SK-N-SH (cell line): ENCODE results near the gene PRRC2B.

Experiments used
- CHD2 ChIP-seq: fragments of 150-350 bp; IDR thresholded peaks from 2 replicates; pipeline ENCODE4 v1.6.1; 2018; ENCODE audit warnings: low read length; ENCODE audit not compliant: partially characterized antibody
- FOXM1 ChIP-seq: IDR thresholded peaks from 2 replicates; pipeline ENCODE4 v1.4.0; 2012; ENCODE audit warnings: low read depth, mild to moderate bottlenecking
- GABPA ChIP-seq: IDR thresholded peaks from 2 replicates; pipeline ENCODE4 v1.4.0; 2012; ENCODE audit warnings: low read depth, mild to moderate bottlenecking
- JUND ChIP-seq: IDR thresholded peaks from 2 replicates; pipeline ENCODE4 v1.4.0; 2012
- POLR2AphosphoS5 ChIP-seq: IDR thresholded peaks from 2 replicates; pipeline ENCODE4 v1.6.1; 2012; ENCODE audit warnings: low read depth, low read length
- RAD21 ChIP-seq: IDR thresholded peaks from 2 replicates; pipeline ENCODE4 v1.6.1; 2012; ENCODE audit warnings: mild to moderate bottlenecking, low read length
- RFX5 ChIP-seq: IDR thresholded peaks from 2 replicates; pipeline ENCODE4 v1.6.1; 2012; ENCODE audit warnings: mild to moderate bottlenecking, improper control_type of control experiment, low read length
- RXRA ChIP-seq: IDR thresholded peaks from 2 replicates; pipeline ENCODE4 v1.4.0; 2012; ENCODE audit warnings: low read depth, mild to moderate bottlenecking, borderline replicate concordance
- YY1 ChIP-seq: IDR thresholded peaks from 2 replicates; pipeline ENCODE4 v1.4.0; 2012; ENCODE audit warnings: low read depth, mild to moderate bottlenecking
- TF ChIP-seq, protein P1 (sequence below): IDR thresholded peaks from 2 replicates; pipeline ENCODE4 v1.6.1; 2012; ENCODE audit warnings: mild to moderate bottlenecking, low read depth, low read length, moderate library complexity
- TF ChIP-seq, protein P2 (sequence below): fragments of 200-600 bp; sonication (generic); IDR thresholded peaks from 2 replicates; pipeline ENCODE4 v1.6.1; 2017; ENCODE audit warnings: antibody characterized with exemption, mild to moderate bottlenecking, moderate library complexity

DNA sequence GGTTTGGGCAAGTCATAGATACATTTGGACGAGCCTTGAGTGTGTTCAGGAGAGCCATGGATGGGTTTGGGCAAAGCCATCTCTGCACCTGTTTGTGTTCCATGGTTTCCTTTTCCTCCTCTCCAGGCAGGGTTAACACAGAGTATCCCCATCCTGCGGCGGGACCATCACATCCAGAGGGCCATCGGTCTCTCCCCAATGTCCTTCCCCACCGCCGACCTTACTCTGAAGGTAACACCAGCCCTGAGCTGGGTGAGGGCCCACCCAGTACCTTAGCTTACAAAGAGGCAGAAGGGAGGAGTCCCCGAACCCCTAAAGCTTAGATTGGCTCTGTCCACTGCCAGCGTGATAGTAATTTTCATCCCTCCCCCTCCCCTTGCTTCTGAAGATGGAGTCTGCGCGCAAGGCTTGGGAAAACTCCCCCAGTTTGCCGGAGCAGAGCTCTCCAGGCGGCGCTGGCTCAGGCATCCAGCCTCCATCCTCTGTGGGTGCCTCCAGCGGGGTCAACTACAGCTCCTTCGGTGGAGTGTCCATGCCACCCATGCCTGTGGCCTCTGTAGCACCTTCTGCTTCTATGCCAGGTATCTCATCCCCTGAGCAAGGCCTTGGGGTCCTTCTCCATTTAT is 90.8 kb downstream of the PRRC2B start:
- TF ChIP-seq, protein P1, sequence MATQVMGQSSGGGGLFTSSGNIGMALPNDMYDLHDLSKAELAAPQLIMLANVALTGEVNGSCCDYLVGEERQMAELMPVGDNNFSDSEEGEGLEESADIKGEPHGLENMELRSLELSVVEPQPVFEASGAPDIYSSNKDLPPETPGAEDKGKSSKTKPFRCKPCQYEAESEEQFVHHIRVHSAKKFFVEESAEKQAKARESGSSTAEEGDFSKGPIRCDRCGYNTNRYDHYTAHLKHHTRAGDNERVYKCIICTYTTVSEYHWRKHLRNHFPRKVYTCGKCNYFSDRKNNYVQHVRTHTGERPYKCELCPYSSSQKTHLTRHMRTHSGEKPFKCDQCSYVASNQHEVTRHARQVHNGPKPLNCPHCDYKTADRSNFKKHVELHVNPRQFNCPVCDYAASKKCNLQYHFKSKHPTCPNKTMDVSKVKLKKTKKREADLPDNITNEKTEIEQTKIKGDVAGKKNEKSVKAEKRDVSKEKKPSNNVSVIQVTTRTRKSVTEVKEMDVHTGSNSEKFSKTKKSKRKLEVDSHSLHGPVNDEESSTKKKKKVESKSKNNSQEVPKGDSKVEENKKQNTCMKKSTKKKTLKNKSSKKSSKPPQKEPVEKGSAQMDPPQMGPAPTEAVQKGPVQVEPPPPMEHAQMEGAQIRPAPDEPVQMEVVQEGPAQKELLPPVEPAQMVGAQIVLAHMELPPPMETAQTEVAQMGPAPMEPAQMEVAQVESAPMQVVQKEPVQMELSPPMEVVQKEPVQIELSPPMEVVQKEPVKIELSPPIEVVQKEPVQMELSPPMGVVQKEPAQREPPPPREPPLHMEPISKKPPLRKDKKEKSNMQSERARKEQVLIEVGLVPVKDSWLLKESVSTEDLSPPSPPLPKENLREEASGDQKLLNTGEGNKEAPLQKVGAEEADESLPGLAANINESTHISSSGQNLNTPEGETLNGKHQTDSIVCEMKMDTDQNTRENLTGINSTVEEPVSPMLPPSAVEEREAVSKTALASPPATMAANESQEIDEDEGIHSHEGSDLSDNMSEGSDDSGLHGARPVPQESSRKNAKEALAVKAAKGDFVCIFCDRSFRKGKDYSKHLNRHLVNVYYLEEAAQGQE, result no peak
- TF ChIP-seq, protein P2, sequence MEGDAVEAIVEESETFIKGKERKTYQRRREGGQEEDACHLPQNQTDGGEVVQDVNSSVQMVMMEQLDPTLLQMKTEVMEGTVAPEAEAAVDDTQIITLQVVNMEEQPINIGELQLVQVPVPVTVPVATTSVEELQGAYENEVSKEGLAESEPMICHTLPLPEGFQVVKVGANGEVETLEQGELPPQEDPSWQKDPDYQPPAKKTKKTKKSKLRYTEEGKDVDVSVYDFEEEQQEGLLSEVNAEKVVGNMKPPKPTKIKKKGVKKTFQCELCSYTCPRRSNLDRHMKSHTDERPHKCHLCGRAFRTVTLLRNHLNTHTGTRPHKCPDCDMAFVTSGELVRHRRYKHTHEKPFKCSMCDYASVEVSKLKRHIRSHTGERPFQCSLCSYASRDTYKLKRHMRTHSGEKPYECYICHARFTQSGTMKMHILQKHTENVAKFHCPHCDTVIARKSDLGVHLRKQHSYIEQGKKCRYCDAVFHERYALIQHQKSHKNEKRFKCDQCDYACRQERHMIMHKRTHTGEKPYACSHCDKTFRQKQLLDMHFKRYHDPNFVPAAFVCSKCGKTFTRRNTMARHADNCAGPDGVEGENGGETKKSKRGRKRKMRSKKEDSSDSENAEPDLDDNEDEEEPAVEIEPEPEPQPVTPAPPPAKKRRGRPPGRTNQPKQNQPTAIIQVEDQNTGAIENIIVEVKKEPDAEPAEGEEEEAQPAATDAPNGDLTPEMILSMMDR, result no peak
- TF ChIP-seq RXRA (no peak), GABPA (no peak), POLR2AphosphoS5 (no peak), FOXM1 (no peak), RAD21 (no peak), JUND (no peak), CHD2 (no peak), YY1 (no peak), RFX5 (no peak)
